Fibroblast of skin of right biceps (primary cell): ENCODE results near the gene ZNF865.

Experiments
- DNase-seq: peaks from one replicate; pipeline ENCODE4 v3.0.0-alpha.2; 2013

Gene ZNF865

DNA sequence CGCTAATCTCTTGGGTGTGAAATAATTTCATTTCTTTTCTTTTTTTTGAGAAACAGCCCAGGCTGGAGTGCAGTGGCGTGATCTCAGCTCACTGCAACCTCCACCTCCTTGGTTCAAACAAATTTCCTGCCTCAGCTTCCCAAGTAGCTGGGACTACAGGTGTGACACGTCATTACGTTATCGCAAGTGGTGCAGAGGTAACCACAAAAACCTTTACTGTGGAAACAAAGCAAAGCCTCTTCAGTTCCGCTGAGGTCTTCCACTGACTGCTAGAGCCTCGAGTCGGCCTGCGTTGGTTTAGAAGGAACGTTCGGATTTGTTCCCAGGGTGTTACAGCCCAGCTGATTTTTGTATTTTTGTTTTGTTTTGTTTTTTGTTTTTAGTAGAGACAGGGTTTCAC lies 20.9 kb downstream of the ZNF865 start:
- DNase-seq = no peak

DNA sequence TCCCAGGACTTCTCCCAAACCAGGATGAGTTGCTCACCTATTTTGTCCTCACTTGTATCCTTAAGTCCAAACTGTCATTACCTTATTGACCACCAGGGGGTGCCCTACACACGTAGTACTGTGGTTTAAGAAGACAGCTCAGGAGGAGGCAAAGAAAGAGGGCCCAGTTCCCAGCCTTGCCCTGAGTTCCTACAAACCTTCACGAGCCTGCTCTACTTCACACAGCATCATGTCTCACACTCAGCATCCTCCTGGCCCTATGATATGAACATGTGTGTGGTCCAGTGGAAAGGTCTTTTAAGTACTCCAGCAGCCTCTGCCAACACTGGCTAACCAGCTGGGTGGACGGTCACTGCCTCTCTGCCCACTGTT lies 27.0 kb downstream of the ZNF865 start:
- peak; percentile 88 for DNase-seq

DNA sequence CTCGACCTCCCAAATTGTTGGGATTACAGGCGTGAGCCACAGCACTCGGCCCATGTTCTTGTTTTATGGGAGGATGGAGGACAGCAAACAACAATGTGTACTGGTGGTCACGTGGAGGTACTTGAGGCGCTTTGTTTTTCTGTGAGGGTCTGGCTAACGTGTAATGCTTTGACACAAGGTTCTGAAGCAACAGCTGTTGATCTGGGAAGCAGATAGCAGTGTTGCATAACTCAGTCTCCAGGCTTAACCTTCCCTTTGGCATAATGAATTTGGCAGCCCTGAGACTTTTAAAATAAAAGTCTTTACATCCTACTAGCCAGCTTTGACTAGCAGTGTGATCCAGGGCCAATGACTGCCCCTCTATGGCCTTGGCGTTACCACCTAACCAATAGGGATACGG lies 28.4 kb downstream of the ZNF865 start:
- DNase-seq = no peak

DNA sequence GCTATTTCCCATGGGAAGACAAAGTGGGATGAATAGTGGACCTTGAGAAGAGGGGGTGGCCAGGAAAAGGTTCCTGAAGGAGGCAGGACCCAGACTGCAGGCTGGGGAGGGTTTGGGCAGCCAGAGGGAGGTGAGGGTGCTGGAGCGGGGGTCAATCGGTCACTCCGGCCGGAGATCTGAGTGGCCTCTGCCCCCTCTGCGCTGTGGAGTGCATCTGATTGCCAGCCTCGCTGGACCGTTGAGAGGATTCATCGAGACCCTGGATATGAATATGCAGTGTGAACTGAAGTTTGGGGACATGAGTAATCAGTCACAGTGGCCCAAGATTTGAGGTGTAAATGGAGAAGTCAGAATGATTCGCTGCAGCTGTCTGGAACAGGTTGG lies 29.9 kb downstream of the ZNF865 start:
- no peak for DNase-seq

DNA sequence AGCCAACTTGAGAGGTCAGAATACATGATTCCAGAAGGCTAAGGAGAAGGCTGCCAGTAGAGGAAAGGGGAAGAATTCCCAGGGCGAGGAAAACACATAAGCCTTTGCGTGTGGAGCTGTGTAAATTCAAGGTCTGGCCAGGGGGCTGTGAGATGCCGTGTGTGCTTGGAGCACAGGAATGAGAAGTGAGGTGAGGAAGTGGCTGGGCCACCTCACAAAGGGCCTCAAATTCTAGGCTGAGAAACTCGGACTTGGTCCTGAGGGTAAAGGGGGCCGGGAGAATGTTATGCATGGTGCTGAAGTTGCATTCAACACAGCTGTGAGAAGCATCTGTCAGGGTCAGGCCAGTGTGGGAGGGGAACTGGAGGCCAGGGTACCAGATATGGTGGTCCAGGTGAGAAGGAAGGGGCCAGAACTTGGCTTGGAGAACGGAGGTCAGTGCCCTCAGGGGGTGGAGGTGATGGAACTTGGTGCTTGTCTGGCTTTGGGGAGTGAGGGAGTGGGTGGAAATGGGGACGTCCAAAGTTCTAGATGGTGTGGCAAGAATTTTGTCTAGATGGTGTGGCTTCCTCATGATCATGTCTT lies 30.5 kb downstream of the ZNF865 start:
- no peak for DNase-seq

DNA sequence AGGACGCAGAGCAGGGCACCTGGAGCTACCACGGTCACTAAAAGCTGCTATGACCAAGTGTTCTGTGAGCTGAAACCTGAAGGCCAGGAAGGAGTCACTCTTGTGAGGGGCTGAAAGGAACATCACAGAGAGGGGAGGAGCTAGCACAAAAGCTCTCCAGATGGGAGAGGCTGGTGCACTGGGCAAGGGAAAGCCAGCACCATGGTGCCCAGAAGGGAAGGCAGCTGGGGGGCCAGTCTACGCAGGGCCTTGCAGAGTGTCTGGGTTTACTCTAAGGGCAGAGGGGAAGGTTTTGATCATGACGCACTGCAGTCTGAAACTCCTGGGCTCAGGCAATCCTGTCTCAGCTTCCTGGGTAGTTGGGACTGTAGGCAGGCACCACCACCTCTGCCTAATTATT lies 31.3 kb downstream of the ZNF865 start:
- DNase-seq = no peak

DNA sequence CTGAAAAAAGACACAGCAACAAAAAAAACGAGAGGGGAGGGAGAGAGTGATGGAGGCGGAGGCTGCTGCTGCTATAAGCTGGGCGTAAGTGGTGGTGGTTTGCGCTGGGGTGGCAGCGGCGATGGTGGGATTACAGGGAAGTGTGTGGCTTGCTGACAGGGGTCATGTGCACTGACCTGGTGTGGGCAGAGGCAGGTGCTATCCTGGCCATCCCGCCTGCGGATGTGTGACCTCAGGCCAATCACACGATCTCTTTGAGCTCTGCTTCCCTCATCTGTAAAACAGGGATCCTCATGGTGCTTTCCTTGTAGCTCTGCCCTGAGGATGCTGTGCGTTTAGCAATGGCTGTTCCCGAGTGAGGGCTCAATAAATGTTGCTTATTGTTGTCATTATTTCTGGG lies 32.1 kb downstream of the ZNF865 start:
- DNase-seq = no peak

DNA sequence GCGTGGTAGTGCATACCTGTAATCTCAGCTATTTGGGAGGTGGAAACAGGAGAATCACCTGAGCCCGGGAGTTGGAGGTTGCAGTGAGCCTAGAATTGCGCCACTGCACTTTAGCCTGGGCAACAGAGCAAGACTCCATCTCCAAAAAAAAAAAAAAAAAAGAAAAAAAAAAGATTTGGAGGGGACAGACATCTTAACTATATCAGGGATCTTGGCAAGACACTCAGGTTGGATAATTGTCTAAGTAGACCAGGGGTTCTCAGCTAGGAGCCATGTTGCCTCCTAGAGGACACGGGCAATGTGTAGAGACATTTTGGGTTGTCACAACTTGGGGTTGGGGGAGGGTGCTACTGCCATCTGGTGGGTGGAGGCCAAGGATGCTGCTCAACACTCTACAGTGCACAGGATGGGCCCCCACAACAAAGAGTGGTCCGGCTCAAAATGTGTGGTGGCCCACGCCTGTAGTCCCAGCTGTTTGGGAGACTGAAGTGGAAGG lies 33.5 kb downstream of the ZNF865 start:
- peak; percentile 51 for DNase-seq

DNA sequence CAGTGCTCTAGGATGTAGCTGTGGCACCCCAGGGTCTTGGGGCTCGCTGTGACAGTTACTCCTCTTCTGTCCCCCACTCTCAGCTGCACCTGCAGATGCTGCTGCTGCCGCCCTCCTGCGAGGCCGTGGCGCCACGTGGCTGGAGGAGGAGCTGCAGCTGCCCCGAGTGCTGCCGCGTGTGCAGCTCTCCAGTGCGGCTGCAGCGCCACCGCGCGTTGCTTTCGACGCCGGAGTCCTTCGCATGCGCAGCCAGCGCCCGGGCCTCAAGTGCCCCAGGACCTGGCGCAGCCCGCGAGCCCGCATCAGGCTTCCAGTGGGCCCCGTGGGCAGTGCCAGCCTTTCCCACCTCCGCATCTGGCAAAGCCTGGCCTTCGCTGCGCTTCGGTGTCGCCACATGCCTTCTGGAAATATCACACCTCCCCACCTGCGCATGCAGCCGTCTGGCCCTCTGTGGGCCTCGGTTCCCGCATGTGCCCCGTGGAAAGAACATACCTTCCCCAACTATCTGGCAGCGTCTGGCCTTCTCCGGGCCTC lies 34.7 kb downstream of the ZNF865 start:
- peak; percentile 79 for DNase-seq

DNA sequence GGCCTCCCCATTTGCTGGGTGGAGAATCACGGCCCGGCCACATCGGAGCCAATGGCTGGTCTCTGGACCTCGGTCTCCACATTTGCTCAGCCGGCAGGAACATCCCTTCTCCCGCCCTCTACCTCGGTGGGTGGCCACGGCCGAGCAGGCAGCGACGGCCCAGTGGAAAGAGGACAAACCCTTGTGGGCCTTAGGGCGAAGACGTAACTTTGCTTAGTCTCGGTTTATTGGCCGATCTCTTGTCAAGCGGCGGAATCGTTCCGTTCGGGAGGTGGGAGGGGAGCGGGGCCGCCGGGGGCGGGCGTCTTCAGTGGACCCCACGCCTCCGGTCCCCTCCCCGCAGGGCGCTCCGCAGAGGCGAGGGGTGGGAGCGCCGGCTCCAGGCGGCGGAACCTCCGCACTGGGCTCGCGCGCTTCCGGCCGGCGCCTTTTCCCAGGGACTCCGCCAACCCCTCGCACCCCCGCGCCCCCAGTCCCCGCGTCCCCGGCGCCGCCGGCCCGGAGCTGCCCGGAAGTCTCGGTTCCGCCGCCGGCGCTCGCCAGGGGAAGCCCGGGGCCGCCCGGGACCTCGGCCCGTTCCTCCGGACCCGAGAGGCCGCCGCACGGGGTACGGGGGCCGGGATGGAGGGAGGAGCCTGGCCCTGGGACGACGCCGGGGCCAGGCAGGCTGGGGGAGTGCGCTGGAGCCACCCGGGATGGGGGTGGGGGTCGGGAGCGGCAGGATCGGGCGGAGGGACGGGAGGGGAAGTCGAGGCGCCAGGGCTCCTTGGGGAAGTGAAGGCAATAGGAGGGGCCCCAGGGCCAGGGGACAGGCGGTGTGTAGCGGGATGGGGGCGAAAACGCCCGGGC lies 35.4 kb downstream of the ZNF865 start, which contains the start of gene ZNF580:
TSS of gene ZNF580 (plus strand) at position 426 of the 849 bp plus-strand sequence. CDS start 1,507 bp downstream, outside the sequence.
- peak; percentile 85 for DNase-seq

DNA sequence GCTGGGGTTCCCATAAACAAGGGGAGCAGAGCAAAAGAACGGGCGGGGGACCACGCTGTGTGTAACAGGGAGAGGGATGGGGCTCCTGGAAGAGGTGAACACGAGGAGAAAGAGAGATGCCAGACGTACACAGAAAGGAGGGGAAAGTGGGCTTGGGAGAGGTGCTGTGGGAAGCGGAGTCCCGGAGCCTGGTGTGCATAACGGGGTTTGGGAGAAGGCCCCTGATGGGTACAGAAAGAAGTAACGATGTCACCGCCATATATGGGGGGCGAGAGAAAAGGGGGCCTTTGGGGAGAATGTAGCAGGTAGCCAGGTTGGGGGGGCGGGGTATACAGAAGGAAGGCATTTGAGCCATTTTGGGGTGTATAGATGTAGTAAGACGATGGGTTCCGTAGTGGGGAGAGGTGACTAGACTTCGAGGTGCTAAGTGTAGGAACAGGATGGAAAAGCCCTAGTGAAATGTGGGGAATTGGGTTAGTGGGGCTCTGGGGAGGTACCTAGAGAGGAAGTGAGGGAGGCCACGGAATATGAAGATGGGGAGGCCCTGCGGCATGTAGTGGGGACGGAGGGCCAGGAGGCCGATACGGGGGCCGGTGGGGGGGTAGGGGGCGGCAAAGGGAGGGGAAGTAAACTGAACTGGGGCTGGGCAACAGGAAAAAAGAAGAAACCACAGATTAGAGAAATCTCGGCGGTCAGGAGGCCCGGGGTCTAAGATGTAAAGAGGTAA lies 36.1 kb downstream of the ZNF865 start:
- DNase-seq = no peak

DNA sequence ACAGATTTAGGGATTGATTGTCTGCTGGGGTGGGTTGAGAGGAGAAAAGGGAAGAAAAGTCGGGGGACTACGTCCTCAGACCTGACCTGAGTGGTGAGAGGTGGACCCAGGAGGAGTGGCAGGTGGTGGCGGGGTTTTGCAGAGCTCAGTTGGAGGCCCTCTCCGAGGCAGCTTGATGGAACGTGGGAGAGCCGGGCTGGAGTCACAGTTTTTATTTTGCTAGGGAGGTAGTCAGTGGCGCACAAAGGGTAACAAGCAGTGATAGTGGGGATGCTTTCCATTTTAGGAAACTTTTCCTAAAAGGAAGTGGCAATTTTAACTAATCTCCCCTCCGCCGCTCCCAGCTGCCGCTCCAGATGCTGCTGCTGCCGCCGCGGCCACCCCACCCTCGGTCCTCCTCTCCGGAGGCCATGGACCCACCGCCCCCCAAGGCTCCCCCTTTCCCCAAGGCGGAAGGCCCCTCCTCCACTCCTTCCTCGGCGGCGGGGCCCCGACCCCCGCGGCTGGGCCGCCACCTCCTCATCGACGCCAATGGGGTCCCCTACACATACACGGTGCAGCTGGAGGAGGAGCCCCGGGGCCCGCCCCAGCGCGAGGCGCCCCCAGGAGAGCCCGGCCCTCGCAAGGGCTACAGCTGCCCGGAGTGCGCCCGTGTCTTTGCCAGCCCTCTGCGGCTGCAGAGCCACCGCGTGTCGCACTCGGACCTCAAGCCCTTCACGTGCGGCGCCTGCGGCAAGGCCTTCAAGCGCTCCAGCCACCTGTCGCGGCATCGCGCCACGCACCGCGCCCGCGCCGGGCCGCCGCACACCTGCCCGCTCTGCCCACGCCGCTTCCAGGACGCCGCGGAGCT lies 36.9 kb downstream of the ZNF865 start:
- no peak for DNase-seq

DNA sequence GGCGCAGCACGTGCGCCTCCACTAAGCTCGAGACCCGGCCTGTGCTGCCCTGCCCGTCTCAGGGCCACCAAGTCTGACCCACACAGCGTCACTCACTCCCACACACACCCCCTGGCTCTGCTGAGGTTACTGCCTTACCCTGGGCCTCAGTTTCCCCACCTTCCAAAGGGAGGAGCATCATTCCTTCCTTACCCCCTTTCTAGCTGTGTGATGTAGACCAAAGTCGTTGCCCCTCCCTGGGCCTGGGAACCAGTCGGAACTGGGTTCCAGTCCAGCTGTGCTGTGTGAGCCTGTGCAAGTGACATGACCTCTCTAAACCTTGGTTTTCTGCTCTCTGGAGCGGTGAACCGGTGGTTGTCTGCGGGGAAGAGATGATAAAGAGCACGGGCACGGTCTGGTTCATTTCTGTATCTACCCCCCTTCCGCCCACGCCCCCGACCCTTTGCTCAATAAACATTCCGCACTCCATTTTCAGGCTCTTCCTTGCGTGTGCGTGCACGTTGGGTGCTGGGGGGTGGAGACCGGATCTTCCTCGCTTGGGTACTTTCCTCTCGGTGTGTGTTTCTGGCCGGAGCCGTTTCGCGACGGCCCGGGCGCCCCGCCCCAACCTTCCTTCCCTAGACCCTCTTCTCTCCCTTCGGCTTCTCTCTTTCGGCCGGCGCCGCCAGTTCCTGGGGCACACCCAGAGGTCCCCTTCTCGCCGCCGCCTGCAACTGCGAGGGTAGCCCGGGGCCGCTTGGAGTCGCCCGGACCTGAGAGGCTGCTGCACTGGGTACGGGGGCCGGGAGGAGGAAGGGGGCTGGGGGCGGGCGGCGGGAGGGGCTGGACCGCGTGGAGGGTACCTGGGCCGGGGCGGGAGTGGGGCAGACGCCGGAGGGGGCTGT lies 37.8 kb downstream of the ZNF865 start, which contains the start of gene ZNF581:
TSS of gene ZNF581 (plus strand) at position 647 of the 884 bp plus-strand sequence. CDS start 923 bp downstream, outside the sequence.
- DNase-seq = peak; percentile 74

DNA sequence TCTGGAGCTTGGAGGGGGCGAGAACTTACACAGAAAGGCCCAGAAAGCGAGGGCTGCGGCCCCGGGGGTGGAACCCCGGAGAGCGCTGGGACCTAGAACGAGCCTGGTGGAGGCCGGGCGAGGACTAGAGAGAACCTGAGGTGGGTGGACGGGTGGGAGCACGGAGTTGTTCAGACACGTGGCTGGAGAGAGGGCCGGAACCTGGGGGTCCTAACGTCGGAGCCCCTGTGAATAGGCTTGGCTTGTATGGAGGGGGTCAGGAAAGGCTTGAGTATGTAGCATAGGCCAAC lies 38.4 kb downstream of the ZNF865 start:
- no peak for DNase-seq

DNA sequence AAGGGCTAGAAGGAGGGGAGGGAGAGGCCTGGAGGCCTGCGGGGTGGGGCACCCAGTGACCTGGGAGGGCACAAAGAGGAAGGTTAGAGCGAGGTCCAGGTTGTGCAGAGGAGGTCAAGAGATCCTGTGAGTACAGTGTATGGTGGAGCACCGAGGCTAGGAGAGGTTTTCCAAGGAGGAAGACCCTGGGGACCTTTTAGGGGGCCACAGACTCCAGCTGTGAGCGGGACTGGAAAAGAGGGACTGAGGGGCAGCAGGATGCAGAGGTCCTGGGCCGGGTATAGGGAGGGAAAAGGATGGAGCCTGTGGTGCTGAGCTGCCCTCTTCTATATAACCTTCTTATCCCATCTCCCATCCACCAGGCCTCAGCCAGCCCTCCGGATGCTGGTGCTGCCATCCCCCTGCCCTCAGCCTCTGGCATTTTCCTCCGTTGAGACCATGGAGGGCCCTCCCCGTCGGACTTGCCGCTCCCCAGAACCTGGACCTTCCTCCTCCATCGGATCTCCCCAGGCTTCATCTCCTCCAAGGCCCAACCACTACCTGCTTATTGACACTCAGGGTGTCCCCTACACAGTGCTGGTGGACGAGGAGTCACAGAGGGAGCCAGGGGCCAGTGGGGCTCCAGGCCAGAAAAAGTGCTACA lies 38.9 kb downstream of the ZNF865 start:
- no peak for DNase-seq

DNA sequence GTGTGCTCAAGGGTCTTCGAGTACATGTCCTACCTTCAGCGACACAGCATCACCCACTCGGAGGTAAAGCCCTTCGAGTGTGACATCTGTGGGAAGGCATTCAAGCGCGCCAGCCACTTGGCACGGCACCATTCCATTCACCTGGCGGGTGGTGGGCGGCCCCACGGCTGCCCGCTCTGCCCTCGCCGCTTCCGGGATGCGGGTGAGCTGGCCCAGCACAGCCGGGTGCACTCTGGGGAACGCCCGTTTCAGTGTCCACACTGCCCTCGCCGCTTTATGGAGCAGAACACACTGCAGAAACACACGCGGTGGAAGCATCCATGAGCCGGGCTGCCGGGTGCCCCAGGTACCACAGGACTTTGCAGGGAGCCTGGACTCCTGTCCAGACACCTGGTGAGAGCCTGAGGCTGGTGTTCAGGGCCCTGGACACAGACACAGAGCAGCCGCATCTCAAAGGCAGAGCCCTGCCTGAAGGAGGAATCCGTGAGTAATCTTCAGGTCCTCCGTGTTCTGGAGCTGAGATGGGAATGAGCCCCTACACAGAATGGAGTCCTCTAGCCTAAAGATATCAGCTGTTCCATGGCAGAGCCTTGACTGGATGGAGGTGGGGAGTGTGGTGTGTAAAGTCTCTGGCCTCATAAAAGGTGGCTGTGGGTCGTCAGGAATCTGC lies 39.5 kb downstream of the ZNF865 start:
- DNase-seq = no peak

DNA sequence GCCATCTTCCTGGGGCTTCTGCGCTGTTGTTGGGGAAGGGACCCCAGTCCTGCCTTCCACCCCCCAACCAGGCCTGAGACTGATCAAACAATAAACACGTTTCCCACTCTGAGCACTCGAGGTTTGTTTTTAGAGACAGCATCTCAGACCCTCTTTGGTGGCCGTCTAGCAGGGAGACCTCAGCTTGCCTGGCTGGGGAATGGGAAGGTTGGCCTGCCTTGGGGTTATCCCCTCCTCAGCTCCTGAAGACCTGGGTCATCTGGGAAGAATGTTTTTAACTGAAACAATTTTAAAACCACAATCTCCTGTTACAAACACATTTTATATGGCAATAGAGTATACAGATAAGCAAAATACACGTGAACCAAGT lies 40.0 kb downstream of the ZNF865 start:
- DNase-seq = no peak

DNA sequence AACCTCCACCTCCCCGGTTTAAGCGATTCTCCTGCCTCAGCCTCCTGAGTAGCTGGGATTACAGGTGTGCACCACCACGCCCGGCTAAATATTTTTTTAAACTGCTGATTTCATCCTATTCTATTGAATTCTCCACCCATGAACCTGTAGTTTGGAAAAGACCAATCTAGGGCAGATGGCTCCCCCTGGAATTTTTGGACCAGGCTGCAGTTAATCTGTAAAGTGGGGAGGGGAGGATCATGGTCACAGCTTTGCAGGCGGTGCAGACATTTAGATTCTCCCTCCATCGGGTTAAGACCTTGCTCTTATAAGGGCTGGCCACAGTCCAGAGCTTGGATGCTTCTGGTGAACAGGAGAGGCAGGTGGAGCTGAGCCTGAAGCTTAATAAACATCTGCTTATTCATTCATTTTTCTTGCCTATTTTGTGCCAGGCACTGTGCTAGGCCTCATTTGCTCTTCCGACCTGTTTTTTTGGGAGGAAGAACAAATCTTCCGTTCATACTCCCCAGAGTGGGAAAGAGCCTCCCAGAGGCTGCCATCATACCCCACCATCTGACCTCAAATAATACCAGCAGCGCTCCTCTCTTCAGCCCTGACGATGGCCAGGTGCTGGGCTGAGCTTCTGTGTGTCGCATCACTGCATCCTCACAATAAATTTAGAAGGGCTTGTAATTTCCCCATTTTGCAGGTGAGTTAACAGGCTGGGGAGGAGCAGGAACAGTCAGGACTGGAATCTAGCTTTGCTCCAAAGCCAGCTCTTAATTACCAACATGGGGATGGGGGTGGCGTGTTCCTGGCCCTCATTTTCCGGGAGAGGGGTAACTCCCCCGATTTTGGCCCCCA lies 41.7 kb downstream of the ZNF865 start:
- DNase-seq = no peak
